ENCODE measurements around the gene MB.
"Not testable (repeated sequence)": the region's sequence is repeated elsewhere in the genome, so short reads cannot be mapped to it uniquely, and the experiment has no call there.

The MB gene

GRCh38 chr22:35637254-35637653, 20.1 kb upstream of the MB start:
- DNase-seq (ENCODE audit: low spot score), result no peak

- DNase-seq (ENCODE audit: low spot score), result no peak
Observed at GRCh38 chr22:35634943-35635540, 17.9 kb upstream of the MB start.

DNA sequence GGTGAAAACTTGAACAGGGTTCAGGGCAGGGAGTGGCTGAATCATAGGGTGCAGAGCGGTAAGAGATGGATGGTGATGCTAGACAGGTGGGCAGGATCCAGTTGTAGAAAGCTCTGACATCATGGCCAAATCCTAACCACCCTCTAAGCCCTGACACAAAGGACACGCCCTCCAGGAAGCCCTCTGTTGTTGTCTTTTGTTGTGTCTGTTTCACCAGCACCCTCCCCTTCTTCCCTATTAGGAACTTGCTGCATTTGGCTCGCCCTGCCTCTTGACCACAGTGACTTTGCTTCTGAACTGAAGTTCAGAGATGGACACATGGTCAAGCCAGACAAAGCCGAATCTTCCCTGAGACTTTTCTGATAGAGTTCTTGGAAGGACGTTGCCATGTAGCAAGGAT, 16.9 kb upstream of the MB start:
- DNase-seq (ENCODE audit: low spot score), result peak; percentile 42

DNA sequence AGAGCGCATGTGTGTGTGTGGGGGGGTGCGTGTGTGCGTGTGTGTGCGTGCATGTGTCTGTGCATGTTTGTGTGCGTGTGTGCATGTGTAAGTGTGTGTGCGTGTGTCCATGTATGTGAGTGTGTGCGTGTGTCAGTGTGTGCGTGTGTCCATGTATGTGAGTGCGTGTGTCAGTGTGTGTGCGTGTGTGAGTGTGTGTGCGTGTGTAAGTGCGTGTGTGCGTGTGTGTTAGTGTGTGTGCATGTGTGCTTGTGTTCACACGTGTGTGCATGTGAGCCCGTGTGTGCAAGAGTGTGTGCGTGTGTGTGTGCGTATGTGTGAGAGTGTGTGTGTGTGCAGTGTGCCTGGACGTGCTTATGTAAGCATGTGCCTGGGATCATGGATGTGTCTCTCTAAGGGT, 16.4 kb upstream of the MB start:
- DNase-seq (ENCODE audit: low spot score), result no peak

- no peak for DNase-seq (ENCODE audit: low spot score)
Observed at GRCh38 chr22:35632935-35633334, 15.8 kb upstream of the MB start.

DNA sequence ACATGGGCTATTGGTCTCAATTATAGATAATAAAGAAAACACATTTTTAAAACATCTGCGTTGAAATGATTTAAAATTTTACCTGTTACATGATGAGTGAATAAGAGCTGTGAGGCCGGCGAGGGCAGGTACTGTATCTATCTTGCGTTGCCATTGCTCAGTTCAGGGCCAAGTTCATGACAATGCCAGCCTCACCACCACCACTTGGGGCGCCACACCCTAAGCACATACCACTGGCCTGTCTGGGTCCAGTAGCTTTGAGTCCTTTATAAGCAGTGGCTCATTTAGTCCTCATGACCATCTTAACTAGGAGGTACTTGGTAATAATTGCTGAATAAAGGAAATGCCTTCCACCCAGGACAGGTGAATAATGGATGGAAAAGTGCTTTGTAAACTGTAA, 14.5 kb upstream of the MB start:
- DNase-seq (ENCODE audit: low spot score), result peak; percentile 57

DNA sequence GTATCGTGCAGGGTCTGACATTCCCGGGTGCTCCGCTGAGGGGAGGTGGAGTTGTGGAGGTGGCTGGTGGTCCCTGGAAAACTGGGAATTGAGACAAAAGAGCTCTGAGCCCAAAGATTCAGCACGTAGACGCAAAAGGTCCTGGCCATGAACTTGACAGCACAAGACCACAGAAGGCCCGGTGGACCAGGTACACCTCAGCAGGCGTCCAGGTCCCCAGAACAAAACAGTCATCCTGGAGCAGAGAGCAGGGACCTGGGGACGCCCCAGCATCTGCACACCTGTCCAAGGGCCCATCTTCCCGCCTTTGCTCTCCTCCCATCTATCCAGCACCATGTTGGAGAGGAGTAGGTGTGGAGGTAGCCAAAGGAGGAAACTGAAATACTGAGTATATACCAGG, 13.8 kb upstream of the MB start:
- no peak for DNase-seq (ENCODE audit: low spot score)

DNA sequence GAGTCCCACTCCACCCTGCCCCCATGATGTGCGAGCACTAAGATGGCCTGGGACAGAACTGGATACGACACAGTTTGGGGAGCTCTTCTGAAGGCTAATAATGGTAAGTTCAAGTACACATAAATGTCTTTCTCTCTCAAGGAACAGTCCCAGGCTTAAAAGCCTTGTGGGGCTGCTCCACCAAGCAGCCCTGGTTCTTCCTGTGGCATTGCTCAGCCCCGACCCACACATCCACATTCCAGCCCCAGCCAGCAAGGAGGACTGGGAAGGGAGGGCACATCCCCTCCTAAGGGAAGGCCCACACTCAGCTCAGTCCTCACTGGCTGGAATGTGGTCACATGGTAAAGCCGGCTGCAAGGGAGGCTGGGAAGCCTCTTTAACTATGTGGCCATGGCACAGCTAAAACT, 13.3 kb upstream of the MB start:
- peak; percentile 66 for DNase-seq (ENCODE audit: low spot score)

GRCh38 chr22:35629406-35630216, 12.5 kb upstream of the MB start:
- DNase-seq (ENCODE audit: low spot score), result peak; percentile 88

- DNase-seq (ENCODE audit: low spot score), result no peak
Observed at GRCh38 chr22:35628732-35629131, 11.6 kb upstream of the MB start.

GRCh38 chr22:35627267-35628041, 10.3 kb upstream of the MB start:
- peak; percentile 82 for DNase-seq (ENCODE audit: low spot score)

GRCh38 chr22:35625763-35626432, 8.8 kb upstream of the MB start:
- DNase-seq (ENCODE audit: low spot score), result no peak

DNA sequence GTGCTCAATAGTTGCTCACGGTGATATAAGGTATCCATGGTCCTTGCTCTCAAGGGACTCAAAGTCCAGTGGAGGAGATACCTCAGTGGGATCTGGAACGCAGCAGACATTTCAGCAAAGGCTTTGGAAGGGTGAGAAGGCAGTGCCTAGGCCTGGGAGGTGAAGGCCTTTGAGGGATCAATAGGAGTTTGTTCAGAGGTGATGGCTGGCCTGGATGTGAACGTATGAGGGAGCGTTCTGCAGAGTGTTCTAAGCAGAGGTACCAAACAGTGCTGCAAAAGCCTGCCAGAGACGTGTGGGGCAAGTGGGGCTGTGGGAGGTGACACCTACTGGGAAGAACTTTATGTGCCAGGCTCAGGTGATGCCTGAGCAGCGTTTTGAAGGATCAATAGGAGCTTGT, 7.4 kb upstream of the MB start:
- no peak for DNase-seq (ENCODE audit: low spot score)

- DNase-seq (ENCODE audit: low spot score), result not testable (repeated sequence)
Observed at GRCh38 chr22:35623885-35624284, 6.8 kb upstream of the MB start.

DNA sequence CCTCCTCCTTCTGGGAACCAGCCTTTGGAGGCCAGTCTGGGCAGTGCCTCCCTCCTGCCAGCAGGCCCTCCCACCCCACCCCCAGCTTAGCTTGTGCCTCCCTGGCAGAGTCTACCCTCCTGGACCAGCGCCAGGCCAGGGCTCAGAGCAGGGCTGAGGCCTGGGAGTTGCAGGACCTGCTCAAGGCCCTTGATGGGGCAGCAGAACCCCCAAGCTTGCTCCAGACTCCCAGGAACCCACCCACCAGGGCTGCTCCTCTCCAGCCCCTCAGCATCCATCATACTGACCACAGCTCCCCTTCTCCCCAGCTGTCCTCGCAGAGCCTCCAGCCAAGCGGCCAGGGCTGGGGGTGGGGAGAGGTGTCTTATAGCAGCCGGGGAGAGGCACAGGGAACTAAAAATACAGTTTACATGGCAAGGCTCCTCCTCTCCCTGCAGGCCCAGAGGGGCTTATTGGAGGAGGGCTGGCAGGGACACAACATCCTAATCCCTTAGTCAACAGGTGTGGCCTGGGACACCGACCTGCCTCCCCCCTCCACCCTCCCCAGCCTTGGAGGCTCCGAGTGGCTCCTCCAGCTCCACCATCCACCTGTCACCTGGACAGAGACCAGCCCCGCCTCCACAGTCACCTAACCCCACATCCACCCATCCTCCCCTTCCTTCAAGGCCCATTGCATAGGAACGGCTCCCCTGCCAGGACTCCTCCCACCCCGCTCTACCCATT, 5.2 kb upstream of the MB start:
- DNase-seq (ENCODE audit: low spot score), result no peak

DNA sequence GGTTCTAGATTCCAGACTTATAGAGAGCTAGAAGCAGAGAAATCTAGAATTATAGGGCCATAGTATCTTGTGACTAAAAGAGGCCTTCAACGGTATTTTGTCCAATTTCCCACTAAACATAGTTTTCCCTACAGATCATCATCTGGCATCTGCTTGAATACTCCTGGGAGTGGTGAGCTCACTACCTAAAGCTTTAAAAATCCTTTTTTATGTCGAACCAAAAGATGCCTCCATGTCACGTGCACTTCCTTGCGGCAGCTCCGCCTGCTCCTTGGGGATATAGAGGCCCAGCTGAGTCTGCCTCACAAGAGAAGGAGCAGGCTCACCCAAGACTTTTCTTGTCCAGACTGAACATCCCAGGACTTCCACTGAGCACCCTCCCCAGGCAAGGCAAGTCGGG, 4.3 kb upstream of the MB start:
- DNase-seq (ENCODE audit: low spot score), result no peak

- no peak for DNase-seq (ENCODE audit: low spot score)
Observed at GRCh38 chr22:35620624-35621251, 3.6 kb upstream of the MB start.

GRCh38 chr22:35619336-35620094, 2.4 kb upstream of the MB start:
- no peak for DNase-seq (ENCODE audit: low spot score)

DNA sequence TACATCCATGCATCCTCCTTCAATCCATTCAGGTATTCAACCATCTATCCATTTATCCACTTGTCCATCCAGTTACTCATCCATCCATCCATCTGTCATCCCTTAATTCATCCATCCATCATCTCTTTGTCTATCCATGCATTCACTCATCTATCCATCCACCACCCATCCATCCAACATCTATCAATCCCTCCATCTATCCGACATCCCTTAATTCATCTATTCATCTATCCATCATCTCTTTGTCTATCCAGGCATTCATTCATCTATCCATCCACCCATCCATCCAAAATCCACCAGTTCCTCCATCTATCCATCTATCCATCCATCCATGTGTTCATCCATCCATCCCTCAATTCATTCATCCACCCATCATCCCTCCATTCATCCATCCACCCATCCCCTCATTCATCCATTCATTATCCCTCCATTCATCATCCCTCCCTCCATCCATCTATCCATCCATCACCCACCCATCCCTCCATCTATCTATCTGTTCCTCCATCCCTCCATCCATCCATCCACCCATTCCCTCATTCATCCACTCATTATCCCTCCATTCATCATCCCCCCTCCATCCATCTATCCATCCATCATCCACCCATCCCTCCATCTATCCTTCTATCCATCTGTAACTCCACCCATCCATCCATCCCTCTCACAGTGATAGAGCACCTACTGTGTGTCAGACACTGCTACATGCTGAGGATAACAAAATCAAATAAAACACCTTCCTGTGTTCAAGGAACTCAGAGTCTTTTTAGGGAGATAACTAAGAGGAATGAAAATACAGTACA, 1.5 kb upstream of the MB start:
- DNase-seq (ENCODE audit: low spot score), result no peak

- DNase-seq (ENCODE audit: low spot score), result peak; percentile 52
Observed at GRCh38 chr22:35616043-35616442, 1.1 kb downstream of the MB start.
